OCI-M2 (cell line): Measurements from ENCODE around the gene FASTK.

Experiments used
- DNase-seq: peaks from one replicate; lab custom pipeline; 2025; ENCODE audit not compliant: unreplicated experiment; lab: John Stamatoyannopoulos, UW

FASTK gene, protein sequence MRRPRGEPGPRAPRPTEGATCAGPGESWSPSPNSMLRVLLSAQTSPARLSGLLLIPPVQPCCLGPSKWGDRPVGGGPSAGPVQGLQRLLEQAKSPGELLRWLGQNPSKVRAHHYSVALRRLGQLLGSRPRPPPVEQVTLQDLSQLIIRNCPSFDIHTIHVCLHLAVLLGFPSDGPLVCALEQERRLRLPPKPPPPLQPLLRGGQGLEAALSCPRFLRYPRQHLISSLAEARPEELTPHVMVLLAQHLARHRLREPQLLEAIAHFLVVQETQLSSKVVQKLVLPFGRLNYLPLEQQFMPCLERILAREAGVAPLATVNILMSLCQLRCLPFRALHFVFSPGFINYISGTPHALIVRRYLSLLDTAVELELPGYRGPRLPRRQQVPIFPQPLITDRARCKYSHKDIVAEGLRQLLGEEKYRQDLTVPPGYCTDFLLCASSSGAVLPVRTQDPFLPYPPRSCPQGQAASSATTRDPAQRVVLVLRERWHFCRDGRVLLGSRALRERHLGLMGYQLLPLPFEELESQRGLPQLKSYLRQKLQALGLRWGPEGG

DNA sequence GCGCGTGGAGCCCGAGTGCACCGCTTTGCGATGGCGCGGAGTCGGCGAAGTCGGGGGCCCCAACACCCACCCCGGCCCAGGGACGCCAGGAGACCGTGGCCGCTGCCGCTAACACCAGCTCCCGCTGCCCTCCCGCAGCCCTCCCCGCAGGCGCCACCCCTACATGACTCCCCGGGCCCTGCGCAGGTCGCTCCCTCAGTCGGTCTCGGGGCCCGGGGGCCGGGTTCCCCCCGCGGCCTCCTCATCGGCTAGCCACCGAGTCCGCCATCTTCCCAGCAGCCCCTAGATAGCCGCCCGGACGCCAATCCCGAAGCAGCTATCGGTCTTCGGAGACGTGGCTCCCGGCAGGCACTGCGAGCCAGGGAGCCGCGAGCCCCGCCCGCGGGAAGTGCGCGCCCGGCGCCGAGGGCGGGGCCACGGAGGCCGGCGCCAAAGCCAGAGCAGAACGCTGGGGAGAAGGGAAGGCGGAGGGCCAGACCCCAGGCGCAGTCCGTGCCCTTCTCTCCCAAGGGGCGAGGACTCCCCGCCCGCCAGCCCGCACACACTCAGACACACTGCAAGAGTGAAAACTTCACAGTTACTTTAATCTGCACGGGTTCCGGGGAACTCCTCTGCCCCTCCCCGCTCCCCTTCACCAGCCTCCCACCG is at the start of gene FASTK:
Gene FASTK (minus strand): TSS at position 288 of the 648 bp plus-strand sequence. CDS start 43 bp downstream, at position 245.
- peak; percentile 62 for DNase-seq

DNA sequence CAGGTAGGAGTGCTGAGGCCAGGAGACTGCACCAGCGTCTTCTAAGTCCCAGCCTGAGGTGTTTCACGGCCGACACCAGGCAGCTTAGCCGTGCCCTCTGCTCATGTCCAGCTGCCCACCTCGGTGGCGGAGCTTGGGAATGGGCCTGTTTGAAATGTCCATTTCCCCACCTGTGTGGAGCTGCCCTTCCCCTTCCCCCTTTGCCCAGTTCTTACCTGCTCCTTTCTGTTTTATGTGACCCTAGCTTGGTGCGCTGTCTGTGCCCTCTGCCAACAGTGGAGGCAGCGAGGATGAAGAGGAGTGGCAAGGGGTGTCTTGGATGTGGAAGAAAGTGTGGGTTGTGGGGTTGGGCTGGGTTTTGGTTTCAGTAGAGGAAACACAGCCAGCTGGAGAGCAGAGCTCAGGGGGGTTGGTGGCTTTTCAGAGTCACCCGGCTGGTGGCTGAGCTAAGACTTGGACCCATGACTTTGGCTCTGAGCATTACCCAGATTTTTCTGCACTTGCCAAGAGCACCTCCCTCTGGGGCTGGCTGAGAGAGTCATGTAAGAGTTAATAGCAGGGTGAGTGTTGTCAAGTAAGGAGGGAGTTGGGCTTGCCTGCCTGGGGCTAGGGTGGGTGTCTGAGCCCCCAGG is 49.5 kb upstream of the FASTK start:
- DNase-seq = no peak

DNA sequence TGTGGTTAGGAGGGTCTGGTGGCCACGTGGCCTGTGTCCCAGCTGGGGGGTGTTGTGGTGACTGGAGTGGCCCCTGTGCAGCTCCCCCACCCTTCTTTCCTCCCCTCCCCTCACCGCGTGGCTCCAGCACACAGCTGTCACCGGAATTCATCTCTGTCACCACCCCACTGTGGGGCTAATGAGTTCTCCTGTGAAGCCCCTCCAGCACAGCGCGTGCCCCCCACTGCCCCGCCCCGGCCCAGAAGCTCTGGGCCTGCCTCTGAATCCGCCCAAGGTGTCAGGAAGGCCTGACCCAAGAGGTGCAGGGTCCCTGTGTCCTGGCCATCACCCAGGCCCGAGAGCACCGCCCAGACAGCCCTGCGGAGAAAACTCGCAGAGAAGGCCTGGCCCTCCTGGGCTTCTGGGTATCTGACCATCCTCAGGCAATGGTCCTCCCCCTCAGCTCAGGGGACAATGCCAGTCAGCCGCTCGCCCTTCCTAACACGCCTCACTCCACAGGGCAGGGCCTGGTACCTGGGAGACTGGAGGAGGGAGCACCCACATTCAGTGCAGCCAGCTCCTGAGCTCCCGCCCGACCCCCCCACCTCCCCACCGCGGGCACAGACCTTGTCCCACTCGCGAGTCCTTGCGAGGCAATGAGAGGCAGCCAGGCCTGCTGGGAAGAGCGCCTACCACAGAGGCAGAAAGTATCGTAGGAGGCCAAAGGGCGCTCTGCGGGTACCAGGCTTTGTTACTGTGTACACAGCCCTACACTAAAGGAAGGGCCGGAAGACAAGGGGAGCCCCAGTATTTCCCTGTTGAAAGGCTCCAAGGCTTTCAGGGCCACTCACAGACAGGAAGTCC is 48.7 kb upstream of the FASTK start:
- DNase-seq = no peak

DNA sequence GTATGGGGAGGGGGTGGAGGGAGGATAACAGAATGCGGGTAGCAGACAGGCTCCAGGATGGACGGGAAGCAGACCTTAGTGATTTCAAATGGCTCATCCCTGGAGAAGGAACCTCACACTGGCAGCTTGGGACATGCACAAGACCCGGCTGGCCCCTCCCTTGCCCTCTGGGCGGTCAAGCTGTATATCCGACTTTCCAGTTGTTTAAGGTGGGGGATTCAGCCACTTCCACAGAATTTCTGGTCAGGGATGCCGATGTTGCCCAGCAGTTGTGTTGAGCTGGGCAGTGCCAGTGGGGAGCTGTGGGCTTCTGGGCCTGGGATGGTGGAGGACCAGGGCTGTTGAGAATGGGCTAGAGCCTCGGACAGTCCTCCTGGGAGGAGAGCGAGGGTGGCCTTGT is 48.1 kb upstream of the FASTK start:
- DNase-seq = no peak

DNA sequence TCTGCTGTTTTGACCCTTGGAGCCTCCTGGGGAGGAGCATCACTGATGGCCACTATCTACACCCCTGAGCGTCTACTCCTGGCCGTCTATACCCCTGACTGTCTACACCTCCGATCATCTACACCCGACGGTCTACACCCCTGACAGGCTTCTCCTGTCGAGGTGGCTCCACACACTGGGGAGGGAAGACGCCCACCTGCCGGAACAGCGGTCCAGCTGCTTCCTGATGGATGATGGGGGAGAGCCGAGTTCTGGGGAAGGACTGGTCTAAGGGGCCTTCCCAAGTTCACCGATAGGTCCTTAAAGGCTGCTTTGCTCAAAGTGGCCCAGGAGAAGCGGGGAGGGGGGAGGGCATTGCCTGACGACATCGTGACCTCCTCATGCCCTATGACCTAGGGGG is 47.5 kb upstream of the FASTK start:
- no peak for DNase-seq

DNA sequence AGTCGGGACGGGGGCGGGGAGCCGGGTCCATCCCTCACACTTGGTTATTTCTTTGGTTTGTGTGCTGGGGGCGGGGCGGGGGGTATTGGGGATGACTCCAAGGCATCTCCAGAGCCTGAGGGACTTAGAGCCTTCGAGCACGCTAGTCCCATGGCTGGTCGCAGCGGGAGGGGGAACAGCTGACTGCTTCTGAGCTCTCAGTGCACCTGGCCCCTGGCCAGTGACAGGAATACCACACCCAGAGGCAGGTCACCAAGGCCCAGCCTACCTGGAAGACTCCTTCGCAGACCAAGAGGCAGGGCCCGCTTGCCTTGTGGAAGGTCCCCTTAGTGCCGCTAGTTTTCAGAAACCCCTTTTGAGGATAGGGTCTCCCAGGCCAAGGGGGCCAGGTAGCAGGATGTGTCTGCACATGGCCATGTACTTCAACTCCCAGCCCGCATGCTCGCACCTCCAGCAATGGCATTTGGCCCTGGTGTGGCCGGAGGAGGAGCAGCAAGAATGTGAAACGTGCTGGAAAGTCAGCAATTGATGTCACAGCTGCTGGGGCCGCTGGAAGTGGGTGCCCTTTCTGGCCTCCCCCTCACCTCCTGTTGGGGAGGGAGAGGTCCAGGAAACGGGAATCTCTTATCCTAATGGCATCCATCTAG is 46.0 kb upstream of the FASTK start:
- no peak for DNase-seq

DNA sequence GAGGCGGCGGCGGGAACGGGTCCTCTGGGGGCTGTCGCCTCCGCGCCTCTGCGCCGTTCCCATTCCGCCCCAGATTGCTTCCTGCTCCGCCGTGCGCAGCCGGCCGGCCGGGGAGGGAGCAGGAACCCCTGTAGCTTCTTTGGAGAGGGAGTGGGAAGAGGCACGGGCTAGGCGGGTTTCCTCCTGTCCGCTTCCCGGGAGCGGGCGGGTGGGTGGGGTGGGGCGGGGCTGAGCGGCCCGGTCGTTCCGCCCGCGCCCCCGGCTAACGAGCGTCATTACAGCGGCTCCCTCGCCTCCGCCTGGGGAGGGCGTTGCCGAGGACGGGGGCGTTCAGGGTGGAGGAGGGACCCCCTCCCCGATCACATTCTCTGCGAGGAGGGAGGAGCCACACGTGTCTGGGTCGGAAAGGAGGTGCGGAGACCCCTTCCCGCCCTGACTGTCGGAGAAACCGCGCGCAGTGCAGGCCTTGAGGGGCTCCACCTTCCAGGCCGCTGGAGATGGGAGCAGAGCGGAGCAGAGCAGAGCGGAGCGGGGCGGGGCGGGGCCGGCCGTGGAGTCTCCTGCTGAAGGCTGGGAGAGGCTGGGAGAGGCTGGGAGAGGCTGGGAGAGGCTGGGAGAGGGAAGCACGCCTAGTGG is 45.4 kb upstream of the FASTK start:
- no peak for DNase-seq

DNA sequence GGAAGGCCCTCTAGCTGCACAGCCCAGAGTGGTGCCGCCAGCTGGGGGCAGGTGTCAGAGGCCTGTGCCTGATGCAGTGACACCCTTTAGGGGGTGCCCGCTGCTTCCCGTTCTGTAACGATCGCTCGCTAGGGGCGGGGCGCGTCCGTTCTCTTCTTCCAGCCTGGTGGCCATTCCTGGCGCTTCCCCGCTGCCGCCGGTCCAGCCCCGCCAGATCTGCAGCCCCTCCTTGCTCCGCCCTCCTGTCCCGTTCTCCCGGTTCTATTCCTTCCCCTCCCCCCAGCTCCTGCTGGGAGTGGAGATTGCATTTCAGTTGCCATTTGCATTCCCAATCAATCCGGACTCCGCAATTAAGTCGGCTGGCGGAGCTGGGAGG is 44.8 kb upstream of the FASTK start:
- DNase-seq = no peak

DNA sequence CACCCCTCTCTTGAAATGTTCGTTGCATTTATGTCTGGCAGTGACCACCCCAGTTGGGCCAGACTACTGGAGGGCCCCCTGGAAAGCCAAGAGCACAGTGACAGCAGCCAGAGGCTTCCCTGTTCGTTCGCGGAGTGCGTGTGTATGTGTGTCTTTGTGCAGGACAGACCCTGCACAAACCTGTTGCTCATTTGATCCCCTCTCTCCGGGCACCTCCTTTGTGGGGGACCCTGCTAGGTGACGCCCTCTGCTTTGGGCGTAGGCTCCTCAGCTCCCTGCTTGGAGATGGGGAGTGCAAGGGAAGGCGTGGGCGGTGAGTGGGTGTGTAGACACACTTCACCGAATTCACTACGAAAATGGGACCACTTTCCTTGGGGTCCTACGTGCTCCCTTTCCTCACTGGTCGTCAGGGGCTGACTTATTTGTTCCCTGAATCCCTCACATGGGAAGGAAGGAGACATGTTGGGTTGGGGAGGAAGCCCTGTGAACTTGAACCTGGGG is 44.3 kb upstream of the FASTK start:
- no peak for DNase-seq

DNA sequence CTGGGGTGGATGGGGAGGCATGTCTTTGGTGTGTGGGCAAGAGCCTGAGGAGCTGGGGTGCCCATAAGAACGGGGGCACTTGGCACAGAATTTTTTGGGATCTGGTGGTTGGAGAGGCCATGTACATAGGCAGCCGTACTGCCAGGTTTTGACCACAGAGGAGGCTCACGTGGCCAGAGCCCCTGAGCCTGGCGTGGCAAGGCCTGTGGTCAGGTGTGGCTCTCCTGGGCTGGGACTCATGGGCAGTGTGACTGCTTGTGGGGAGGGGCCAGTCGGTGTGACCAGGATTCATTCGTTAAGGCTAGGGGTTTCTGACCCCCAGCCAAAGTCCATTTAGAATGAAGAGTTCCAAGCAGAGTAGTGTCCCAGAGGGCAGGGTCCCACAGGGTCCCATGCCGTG is 43.9 kb upstream of the FASTK start:
- no peak for DNase-seq

DNA sequence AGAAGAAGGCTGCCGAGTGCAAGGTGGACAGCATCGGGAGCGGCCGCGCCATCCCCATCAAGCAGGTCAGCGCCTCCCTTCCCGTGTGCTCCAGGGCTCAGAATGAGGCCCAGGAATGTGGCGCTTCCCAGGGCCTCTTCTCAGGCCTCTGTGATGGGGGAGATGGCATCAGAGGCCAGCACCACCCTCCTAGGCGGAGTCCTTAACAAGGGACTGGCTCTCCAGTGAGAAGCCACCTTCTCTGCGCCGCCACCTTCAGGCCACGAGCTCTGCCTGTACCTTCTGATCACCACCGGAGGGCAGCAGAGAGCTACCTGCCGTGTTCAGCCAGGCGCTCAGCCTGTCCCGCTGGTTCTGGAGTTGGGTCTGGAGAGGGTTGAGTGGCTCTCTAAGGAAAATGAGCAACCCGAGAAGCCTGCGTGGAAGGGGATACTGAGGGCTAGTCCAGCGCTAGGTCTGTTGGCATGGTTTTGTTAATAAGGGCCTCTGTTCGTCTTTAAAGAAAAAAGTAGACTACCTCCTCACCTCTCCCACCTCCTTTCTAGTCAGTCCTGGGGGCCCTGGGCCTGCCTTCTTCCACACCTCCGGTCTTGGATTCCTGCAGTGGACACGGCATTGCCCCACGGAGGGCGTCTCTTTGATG is 43.3 kb upstream of the FASTK start:
- peak; percentile 55 for DNase-seq

DNA sequence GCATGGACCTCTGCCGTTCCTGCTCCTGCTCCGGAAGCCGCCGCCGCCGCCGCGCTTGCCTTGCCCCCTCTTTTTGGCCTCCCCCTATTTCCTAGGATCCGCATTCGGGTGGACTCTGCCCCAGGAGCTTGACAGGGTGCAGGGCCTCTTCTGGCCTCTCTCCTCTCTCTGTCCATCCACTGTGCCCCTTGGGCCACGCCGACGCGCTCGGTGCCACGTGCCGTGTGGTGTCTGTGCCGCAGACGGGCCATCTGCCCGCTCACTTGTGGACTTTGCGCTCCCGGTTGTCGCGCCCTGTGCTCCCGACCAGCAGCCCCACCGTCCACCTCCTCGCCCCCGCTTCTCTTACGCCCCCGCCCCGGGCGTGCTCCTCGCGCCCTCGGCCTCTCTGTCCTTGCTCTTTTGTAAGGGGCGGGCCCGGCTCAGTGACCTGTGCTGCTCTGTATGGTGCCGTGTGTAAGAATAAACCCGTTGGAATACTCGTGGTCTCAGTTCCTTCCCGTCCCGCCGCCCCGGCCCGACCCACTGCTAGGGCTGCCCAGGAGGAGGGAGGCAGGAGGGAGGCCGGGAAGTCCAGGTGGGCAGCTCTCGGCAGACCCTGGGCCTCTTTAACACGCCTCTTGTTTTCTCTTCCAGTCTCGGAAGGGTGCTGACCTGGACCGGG is 42.7 kb upstream of the FASTK start:
- DNase-seq = no peak

DNA sequence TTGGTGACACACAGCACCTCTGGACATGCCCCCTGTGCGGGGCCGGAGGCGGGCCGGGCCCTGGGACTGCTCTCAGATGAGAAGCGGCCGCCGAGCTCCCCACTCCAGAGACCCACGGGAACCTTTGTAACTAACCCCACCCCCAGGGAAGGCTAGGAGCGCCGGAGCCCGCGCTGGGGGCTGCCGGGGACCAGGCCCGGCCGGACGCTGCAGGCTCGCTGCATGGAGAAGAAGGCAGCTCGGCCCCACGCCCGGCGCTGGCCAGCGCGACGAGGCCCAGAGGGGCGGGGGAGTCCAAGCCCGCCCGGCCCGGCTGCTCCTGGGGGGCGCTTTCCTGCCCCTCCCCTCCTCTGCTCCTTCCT is 42.2 kb upstream of the FASTK start:
- no peak for DNase-seq

DNA sequence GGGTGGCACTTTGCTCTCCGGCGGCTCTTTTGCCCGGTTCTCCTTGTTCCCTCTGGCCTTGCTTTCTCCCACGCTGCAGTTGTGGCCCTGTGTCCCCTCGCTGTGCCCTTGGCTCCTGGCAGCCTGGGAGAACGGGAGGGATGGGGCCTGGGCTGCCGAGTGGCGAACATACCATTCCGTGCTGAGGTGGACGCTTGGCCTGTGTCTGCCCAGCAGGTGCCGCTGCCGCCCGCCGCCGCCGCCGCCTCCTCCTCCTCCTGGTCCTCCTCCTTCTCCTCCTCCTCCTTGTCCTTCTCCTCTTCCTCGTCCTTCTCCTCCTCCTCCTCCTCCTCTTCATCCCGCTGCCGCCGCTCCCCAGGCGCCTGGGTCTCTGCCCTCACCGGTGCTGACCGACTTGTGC is 41.7 kb upstream of the FASTK start:
- DNase-seq = no peak

DNA sequence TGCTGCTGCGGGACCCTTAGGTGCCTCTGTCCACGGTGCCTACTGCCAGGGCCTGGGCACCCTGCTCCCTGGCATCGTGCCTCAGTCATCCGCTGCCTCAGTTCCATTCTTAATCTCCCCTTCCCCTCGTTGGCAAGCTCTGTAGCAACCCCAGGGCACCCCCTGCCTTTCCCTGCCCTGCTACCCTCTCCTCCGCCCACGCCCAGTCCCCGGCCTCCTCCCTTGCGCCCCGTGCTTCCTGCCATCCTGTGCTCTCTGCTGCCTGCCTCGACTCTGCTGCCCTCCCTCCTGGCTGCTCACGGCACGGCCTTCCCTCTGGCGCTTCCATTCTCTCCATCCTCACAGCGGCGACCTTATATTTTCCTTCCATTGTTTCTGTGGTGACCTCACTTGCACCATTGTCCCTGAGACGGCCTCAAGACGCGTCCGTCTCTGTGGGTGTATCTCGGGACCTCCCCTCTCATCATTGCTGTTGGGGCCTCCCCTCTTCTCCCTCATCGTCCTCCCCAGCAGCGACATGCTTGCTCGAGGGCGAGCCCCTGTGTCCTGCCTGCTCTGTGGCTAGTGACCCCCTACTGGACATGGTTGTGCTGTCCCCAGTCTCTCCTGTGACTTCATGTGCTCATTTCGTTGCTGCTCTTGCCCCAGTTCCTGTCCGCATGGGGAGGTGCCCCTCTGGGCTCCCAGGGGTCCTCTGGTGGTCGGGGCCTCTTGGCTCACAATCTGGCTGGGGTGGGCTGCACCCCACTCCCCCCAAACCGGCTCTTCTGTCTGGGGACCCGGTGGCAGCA is 41.0 kb upstream of the FASTK start:
- DNase-seq = no peak

DNA sequence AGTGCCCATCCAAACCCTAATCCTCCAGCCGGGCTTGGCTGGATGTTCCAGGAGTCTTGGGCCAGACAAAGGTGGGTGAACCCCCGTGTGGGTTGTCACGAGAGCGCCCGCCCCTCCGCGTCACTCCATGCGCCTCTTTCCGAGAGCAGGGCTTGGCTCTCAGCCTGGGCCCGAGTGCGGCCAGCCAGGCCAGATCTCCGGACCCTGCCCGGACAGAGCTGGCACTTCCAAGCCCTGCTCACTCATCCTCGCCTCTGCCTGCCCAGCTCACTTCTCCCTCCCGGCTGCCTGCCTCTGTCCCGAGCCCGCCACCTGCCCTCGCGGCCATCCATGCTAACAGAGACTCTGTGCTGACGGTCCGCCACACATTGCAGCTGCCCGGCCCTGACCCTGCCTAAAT is 40.3 kb upstream of the FASTK start:
- DNase-seq = no peak

DNA sequence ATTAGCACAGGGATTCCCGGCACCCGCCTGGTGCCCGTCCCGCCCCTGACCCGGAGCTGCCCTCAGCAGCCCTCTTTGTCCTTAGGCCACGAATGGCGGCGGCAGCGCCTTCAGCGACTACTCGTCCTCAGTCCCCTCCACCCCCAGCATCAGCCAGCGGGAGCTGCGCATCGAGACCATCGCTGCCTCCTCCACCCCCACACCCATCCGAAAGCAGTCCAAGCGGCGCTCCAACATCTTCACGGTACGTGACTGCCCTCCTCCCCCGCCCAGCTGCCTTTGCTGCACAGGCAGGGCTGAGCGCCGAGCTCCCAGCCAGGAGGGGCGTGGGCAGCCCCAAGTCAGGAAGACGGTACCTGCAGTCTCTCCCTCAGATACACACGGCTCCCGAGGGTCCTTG is 39.3 kb upstream of the FASTK start:
- no peak for DNase-seq

DNA sequence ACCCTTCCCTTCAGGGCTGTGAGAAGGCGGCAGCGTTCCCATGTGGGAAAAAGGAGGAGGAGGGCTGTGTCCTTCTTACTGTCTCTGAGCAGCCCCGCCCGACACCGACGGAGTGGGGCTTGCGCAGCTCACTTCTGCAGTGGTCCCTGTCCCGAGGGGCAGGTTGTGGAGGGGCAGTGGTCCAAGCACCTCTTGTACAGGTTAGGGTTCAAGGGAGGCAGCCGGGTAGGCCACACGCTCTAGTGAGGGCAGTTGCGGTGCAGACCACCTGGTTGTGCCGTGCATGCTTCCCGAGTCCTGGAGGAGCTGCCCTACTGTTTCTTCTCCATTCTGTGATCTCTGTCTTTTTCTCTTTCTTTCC is 38.4 kb upstream of the FASTK start:
- no peak for DNase-seq
